H1 (cell line): ENCODE measurements around the gene PRODH2. TPM values are rescaled to one million over a fixed set of nuclear protein-coding genes. Genes with fewer than 3 reads are reported as not detected.

Experiments
- CTCF ChIA-PET: fragments of 300-600 bp; sonication (Branson Sonifier 250); formaldehyde crosslinking; loops from one replicate; lab custom pipeline; 2021; ENCODE audit not compliant: partially characterized antibody; lab: Charles Lee
- POLR2A ChIA-PET: fragments of 300-600 bp; sonication (Branson Sonifier 250); formaldehyde crosslinking; loops from one replicate; lab custom pipeline; 2021; ENCODE audit warnings: inconsistent platforms; ENCODE audit not compliant: partially characterized antibody; lab: Charles Lee
- DNase-seq, 2 experiments: peaks; one replicate each; pipeline versions ENCODE4 v3.0.0 to v3.0.0-alpha.2; 2010 to 2022; ENCODE audit warnings: low spot score in 2 of 2, low read depth in 1 of 2, mixed read lengths in 1 of 2
- FAIRE-seq: peaks from 2 replicates; lab custom pipeline; 2011; peaks lifted over from hg19 to GRCh38; lab: Jason Lieb, UNC
- H2AFZ ChIP-seq: 2 replicates; pipeline ENCODE4 v1.8.1; 2012; ENCODE audit warnings: low read length, inconsistent platforms
- H2AK5ac ChIP-seq: 2 replicates; pipeline ENCODE4 v1.6.1; 2013; ENCODE audit warnings: low read depth, low read length
- H2BK120ac ChIP-seq: replicated peaks from 2 replicates; pipeline ENCODE3; 2013; ENCODE audit warnings: low read depth, low read length, inconsistent platforms
- H2BK12ac ChIP-seq: 2 replicates; pipeline ENCODE4 v1.6.1; 2013; ENCODE audit warnings: low read depth, low read length
- H2BK15ac ChIP-seq: 2 replicates; pipeline ENCODE4 v1.6.1; 2013; ENCODE audit warnings: low read length
- H2BK20ac ChIP-seq: 2 replicates; pipeline ENCODE4 v1.6.1; 2013; ENCODE audit warnings: low read length
- H2BK5ac ChIP-seq: 2 replicates; pipeline ENCODE4 v1.6.1; 2013; ENCODE audit warnings: low read depth, low read length
- H3K14ac ChIP-seq: 2 replicates; pipeline ENCODE4 v1.6.1; 2013; ENCODE audit warnings: inconsistent platforms; ENCODE audit not compliant: insufficient read length
- H3K18ac ChIP-seq: 2 replicates; pipeline ENCODE4 v1.6.1; 2013; ENCODE audit warnings: low read length; ENCODE audit errors: extremely low read depth
- H3K23ac ChIP-seq: 2 replicates; pipeline ENCODE4 v1.6.1; 2013; ENCODE audit warnings: inconsistent platforms; ENCODE audit not compliant: insufficient read length
- H3K23me2 ChIP-seq: 2 replicates; pipeline ENCODE4 v1.6.1; 2013; ENCODE audit warnings: low read depth, low read length
- H3K27ac ChIP-seq: 2 replicates; pipeline ENCODE4 v1.6.1; 2011; ENCODE audit warnings: low read depth, low read length, inconsistent platforms
- H3K27me3 ChIP-seq, 4 experiments: replicated peaks in 1 of 4; 1 replicate in 1 of 4; 2 replicates in 3 of 4; pipeline versions ENCODE4 v1.6.1 to v1.8.1; 2011 to 2013; ENCODE audit warnings: low read length in 3 of 4, mild to moderate bottlenecking in 3 of 4, inconsistent platforms in 2 of 4, mixed read lengths in 2 of 4, moderate library complexity in 1 of 4; ENCODE audit not compliant: control insufficient read depth in 3 of 4, insufficient read depth in 3 of 4; ENCODE audit errors: extremely low read depth in 1 of 4
- H3K36me3 ChIP-seq, 4 experiments: 2 replicates each; pipeline versions ENCODE4 v1.6.1 to v1.8.1; 2011 to 2013; ENCODE audit warnings: mild to moderate bottlenecking in 4 of 4, low read length in 3 of 4, moderate library complexity in 2 of 4, control low read depth in 1 of 4, inconsistent platforms in 1 of 4; ENCODE audit not compliant: insufficient read depth in 4 of 4, control insufficient read depth in 2 of 4
- H3K4ac ChIP-seq: replicated peaks from 2 replicates; pipeline ENCODE3; 2013; ENCODE audit warnings: low read length, low read depth, mixed read lengths, inconsistent platforms; ENCODE audit not compliant: insufficient read length
- H3K4me1 ChIP-seq, 4 experiments: replicated peaks in 1 of 4; 1 replicate in 1 of 4; 2 replicates in 3 of 4; pipeline versions ENCODE4 v1.6.1 to v1.8.1; 2011 to 2013; ENCODE audit warnings: low read length in 3 of 4, inconsistent platforms in 2 of 4, mixed read lengths in 1 of 4; ENCODE audit not compliant: insufficient read depth in 4 of 4, control insufficient read depth in 3 of 4
- H3K4me2 ChIP-seq, 2 experiments: 2 replicates each; pipeline versions ENCODE4 v1.6.1 to v1.8.1; 2011 to 2013; ENCODE audit warnings: low read depth in 2 of 2, low read length in 2 of 2, control low read depth in 1 of 2, inconsistent platforms in 1 of 2, mild to moderate bottlenecking in 1 of 2; ENCODE audit not compliant: insufficient read depth in 1 of 2
- H3K4me3 ChIP-seq, 4 experiments: fragments of 200-600, 300-600 bp in 1 of 4; sonication (generic), shearing (Covaris generic), sonication (Bioruptor Twin) in 1 of 4; 2 replicates each; pipeline versions ENCODE4 v1.5.1 to v1.8.1; 2011 to 2016; ENCODE audit warnings: low read length in 4 of 4, low read depth in 3 of 4, control low read depth in 2 of 4, inconsistent platforms in 2 of 4, mild to moderate bottlenecking in 2 of 4, mixed read lengths in 1 of 4, moderate library complexity in 1 of 4; ENCODE audit not compliant: insufficient read depth in 2 of 4; ENCODE audit errors: extremely low read depth in 1 of 4
- H3K56ac ChIP-seq: replicated peaks from 2 replicates; pipeline ENCODE3; 2013; ENCODE audit warnings: low read depth, mild to moderate bottlenecking, mixed read lengths, low read length, inconsistent platforms; ENCODE audit not compliant: insufficient read length
- H3K79me1 ChIP-seq: 2 replicates; pipeline ENCODE4 v1.6.1; 2013; ENCODE audit warnings: low read depth, low read length, control low read depth
- H3K79me2 ChIP-seq, 2 experiments: 2 replicates each; pipeline versions ENCODE4 v1.6.1 to v1.8.1; 2012 to 2013; ENCODE audit warnings: low read length in 2 of 2, mild to moderate bottlenecking in 2 of 2, inconsistent platforms in 1 of 2; ENCODE audit not compliant: insufficient read depth in 2 of 2, control insufficient read depth in 1 of 2
- H3K9ac ChIP-seq, 4 experiments: replicated peaks in 1 of 4; 1 replicate in 1 of 4; 2 replicates in 3 of 4; pipeline versions ENCODE4 v1.6.1 to v1.8.1; 2011 to 2013; ENCODE audit warnings: low read depth in 3 of 4, low read length in 3 of 4, control low read depth in 2 of 4, mild to moderate bottlenecking in 2 of 4, moderate library complexity in 2 of 4, inconsistent platforms in 1 of 4; ENCODE audit errors: extremely low read depth in 1 of 4
- H3K9me3 ChIP-seq, 2 experiments: 2 replicates each; pipeline versions ENCODE4 v1.6.1 to v1.8.1; 2012 to 2013; ENCODE audit warnings: mild to moderate bottlenecking in 2 of 2, moderate library complexity in 2 of 2, control low read depth in 1 of 2, inconsistent platforms in 1 of 2, low read depth in 1 of 2, low read length in 1 of 2, mixed read lengths in 1 of 2; ENCODE audit not compliant: insufficient read depth in 2 of 2
- H4K20me1 ChIP-seq, 2 experiments: replicated peaks in 1 of 2; 2 replicates each; pipeline versions ENCODE3 to v1.8.1; 2011 to 2013; ENCODE audit warnings: inconsistent platforms in 2 of 2, low read length in 2 of 2, mild to moderate bottlenecking in 1 of 2; ENCODE audit not compliant: insufficient read depth in 2 of 2, control insufficient read depth in 1 of 2
- H4K5ac ChIP-seq: 2 replicates; pipeline ENCODE4 v1.6.1; 2013; ENCODE audit warnings: low read length, low read depth, mixed read lengths, inconsistent platforms; ENCODE audit not compliant: insufficient read length
- H4K8ac ChIP-seq: 2 replicates; pipeline ENCODE4 v1.8.0; 2013; ENCODE audit warnings: mild to moderate bottlenecking, moderate library complexity, low read length, inconsistent platforms; ENCODE audit not compliant: insufficient read depth; ENCODE audit errors: extremely low read depth
- H4K91ac ChIP-seq: replicated peaks from 2 replicates; pipeline ENCODE3; 2013; ENCODE audit warnings: low read length, mixed read lengths, inconsistent platforms; ENCODE audit not compliant: insufficient read length
- CREB1 ChIP-seq: IDR thresholded peaks from 2 replicates; pipeline ENCODE4 v1.6.1; 2012; ENCODE audit warnings: inconsistent platforms
- SUZ12 ChIP-seq: fragments of 200-600 bp; sonication (generic); IDR thresholded peaks from 2 replicates; pipeline ENCODE4 v1.6.1; 2012; ENCODE audit warnings: mild to moderate bottlenecking, inconsistent platforms, low read length, moderate library complexity, mixed read lengths
- WGBS, 2 experiments: shearing (Covaris generic) in 1 of 2; methylation state at CpG; one replicate each; pipeline versions ENCODE4 v1.1.6 to v1.1.7; 2013 to 2015; ENCODE audit warnings: low lambda C conversion rate in 2 of 2, mixed read lengths in 2 of 2, inconsistent platforms in 1 of 2, low coverage in 1 of 2, missing lambda C conversion rate in 1 of 2; ENCODE audit not compliant: insufficient replicate concordance in 2 of 2, insufficient coverage in 1 of 2, insufficient read length in 1 of 2; ENCODE audit errors: extremely low coverage in 1 of 2, missing lambda C conversion rate in 1 of 2; 5-methylcytosine and 5-hydroxymethylcytosine counted together
- polyA plus RNA-seq, 7 experiments: library from polyadenylated mRNA; depleted of rRNA in 3 of 7; stranded (reverse) in 5 of 7; unstranded in 2 of 7; fragments of >200 nt in 5 of 7; fragments of 200-250 nt in 2 of 7; gene quantifications; 1 replicate in 5 of 7; 2 replicates in 1 of 7; 4 replicates in 1 of 7; pipeline versions ENCODE4 v1.2.1 to v1.2.3, GENCODE V29; 2011 to 2013; ENCODE audit warnings: missing spikeins in 2 of 7, mixed read lengths in 2 of 7
- total RNA-seq: library from RNA; stranded (reverse); fragmentation: NEBNext Ultra II Directional; extraction: Animal tissue kit (Norgen Biotek cat#: 25700); gene quantifications from 2 replicates; pipeline ENCODE4 v1.2.1, GENCODE V29; 2021

PRODH2 gene
- total and polyA plus RNA-seq, 2 of the 8 experiments (the other 6 are each of a cell fraction or from before 2014, with no cell fraction given) = not detected

- FAIRE-seq (no peak), DNase-seq (no peak)
- no peak overlapping the region for H2AK5ac ChIP-seq
- H3K79me1 ChIP-seq = no peaks in the 10 kb centered on the region
- no peak overlapping the region for H3K56ac ChIP-seq
- no peak overlapping the region for H3K9ac ChIP-seq
- no peak overlapping the region for H2BK5ac ChIP-seq
- H3K36me3 ChIP-seq = no peaks in the 10 kb centered on the region
- H2AFZ ChIP-seq = no peak overlapping the region
- peaks cover 11% of the 10 kb centered on the region for H3K23me2 ChIP-seq
- POLR2A ChIA-PET = interaction anchor here (1.0 to 1.8 kb wide), 3 partner anchors 40 to 45 kb away, joined by 3 to 7 read pairs (median 4); partner anchors contain the start of genes PSENEN and U2AF1L4
- H3K9me3 ChIP-seq = no peaks in the 10 kb centered on the region
- peak overlapping the region; percentile 67 to 85 for H3K4me2 ChIP-seq
- peak overlapping the region; percentile 42 to 72 (median 66) for H3K4me3 ChIP-seq
- no peak overlapping the region for H3K4ac ChIP-seq
- peak overlapping the region; percentile 95; the same call in 1 of the 2 replicates for H2BK15ac ChIP-seq
- peak overlapping the region; percentile 87 for H3K18ac ChIP-seq
- TF ChIP-seq CREB1 (0 out of 2 replicates have a peak, but pooled peaks have one; percentile 15), SUZ12 (no peak)
- TF ChIP-seq, all 59 proteins: peak for 1
- Histone ChIP-seq H3K79me2 (no peaks in the 10 kb centered on the region), H2BK12ac (no peak overlapping the region), H3K23ac (no peak overlapping the region), H4K20me1 (peaks cover 3 to 12% of the 10 kb centered on the region in 2 experiments), H4K5ac (no peak overlapping the region), H3K27ac (no peak overlapping the region), H4K91ac (no peak overlapping the region), H3K14ac (no peak overlapping the region), H2BK120ac (no peak overlapping the region), H4K8ac (peak overlapping the region; percentile 81; the same call in 1 of the 2 replicates), H2BK20ac (no peak overlapping the region), H3K27me3 (no peaks in the 10 kb centered on the region; a peak in 1 of 7 replicates), H3K4me1 (peaks cover 0 to 12% (median 4%) of the 10 kb centered on the region in 4 experiments; a peak in 6 of 7 replicates)
- CTCF ChIA-PET = interaction anchor here (0.6 to 1.5 kb wide), 8 partner anchors 16 to 125 kb away, joined by 3 to 5 read pairs (median 3); no protein-coding TSS in a partner anchor
- 24% methylated on average over 10 of the region's 10 CpGs; no CpG with 5 or more reads in 1 of the 2 experiments for WGBS, 2 experiments
These were observed 27.4 kb downstream of the PRODH2 start for GRCh38 chr19:35785339-35785627.
